CD4-positive, alpha-beta T cell treated with Interleukin-12 subunit alpha and Interleukin-12 subunit beta, for 1 hour (primary cell): Measurements from ENCODE around the gene LRRC27.

Experiments used
- DNase-seq: peaks from one replicate; pipeline ENCODE4 v3.0.0-alpha.2; 2020

LRRC27 gene

GRCh38 chr10:132339276-132339675, 7.3 kb downstream of the LRRC27 start:
- no peak for DNase-seq

- DNase-seq, result no peak
These were observed 9.0 kb downstream of the LRRC27 start for GRCh38 chr10:132341017-132341416.

GRCh38 chr10:132341781-132342180, 9.8 kb downstream of the LRRC27 start:
- DNase-seq, result no peak

- no peak for DNase-seq
These were observed 10.6 kb downstream of the LRRC27 start for GRCh38 chr10:132342553-132342952.

- DNase-seq, result no peak
These were observed 12.4 kb downstream of the LRRC27 start for GRCh38 chr10:132344386-132344785.

- no peak for DNase-seq
These were observed 13.4 kb downstream of the LRRC27 start for GRCh38 chr10:132345345-132345744.

- DNase-seq, result no peak
These were observed 14.8 kb downstream of the LRRC27 start for GRCh38 chr10:132346806-132347205.

GRCh38 chr10:132347211-132347930, 15.4 kb downstream of the LRRC27 start:
- no peak for DNase-seq

GRCh38 chr10:132347931-132348267, 15.9 kb downstream of the LRRC27 start:
- no peak for DNase-seq

- no peak for DNase-seq
These were observed 17.8 kb downstream of the LRRC27 start for GRCh38 chr10:132349766-132350165.

- DNase-seq, result no peak
These were observed 18.4 kb downstream of the LRRC27 start for GRCh38 chr10:132350391-132350790.

GRCh38 chr10:132350946-132351345, 19.0 kb downstream of the LRRC27 start:
- no peak for DNase-seq

- DNase-seq, result no peak
These were observed 19.6 kb downstream of the LRRC27 start for GRCh38 chr10:132351611-132352010.

GRCh38 chr10:132352462-132353308, 20.7 kb downstream of the LRRC27 start:
- DNase-seq, result peak; percentile 76

GRCh38 chr10:132353456-132354355, 21.7 kb downstream of the LRRC27 start:
- DNase-seq, result no peak

- no peak for DNase-seq
These were observed 22.5 kb downstream of the LRRC27 start for GRCh38 chr10:132354356-132355094.

GRCh38 chr10:132355297-132355696, 23.3 kb downstream of the LRRC27 start:
- DNase-seq, result no peak

GRCh38 chr10:132355754-132356153, 23.8 kb downstream of the LRRC27 start:
- no peak for DNase-seq

GRCh38 chr10:132356621-132357195, 24.7 kb downstream of the LRRC27 start:
- no peak for DNase-seq

GRCh38 chr10:132357286-132358058, 25.5 kb downstream of the LRRC27 start:
- no peak for DNase-seq

GRCh38 chr10:132359305-132360040, 27.5 kb downstream of the LRRC27 start:
- no peak for DNase-seq
